ENCODE data around the gene ACSM6.
"Not testable (repeated sequence)": the region's sequence is repeated elsewhere in the genome, so short reads cannot be mapped to it uniquely, and the experiment has no call there.

DNA sequence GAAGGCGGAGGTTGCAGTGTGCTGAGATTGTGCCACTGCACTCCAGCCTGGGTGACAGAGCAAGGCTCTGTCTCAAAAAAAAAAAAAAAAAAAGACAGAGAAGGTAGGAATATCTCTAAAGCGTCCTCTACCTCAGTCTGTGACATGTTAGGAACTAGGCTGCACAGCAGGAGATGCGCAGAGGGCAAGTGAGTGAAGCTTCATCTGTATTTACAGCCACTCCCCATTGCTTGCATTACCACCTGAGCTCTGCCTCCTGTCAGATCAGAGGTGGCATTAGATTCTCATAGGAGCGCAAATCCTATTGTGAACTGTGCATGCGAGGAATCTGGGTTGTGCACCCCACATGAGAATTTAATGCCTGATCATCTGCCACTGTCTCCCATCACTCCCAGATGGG, 8.8 kb downstream of the ACSM6 start:
- TF ChIP-seq, protein P1, sequence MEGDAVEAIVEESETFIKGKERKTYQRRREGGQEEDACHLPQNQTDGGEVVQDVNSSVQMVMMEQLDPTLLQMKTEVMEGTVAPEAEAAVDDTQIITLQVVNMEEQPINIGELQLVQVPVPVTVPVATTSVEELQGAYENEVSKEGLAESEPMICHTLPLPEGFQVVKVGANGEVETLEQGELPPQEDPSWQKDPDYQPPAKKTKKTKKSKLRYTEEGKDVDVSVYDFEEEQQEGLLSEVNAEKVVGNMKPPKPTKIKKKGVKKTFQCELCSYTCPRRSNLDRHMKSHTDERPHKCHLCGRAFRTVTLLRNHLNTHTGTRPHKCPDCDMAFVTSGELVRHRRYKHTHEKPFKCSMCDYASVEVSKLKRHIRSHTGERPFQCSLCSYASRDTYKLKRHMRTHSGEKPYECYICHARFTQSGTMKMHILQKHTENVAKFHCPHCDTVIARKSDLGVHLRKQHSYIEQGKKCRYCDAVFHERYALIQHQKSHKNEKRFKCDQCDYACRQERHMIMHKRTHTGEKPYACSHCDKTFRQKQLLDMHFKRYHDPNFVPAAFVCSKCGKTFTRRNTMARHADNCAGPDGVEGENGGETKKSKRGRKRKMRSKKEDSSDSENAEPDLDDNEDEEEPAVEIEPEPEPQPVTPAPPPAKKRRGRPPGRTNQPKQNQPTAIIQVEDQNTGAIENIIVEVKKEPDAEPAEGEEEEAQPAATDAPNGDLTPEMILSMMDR (IDR thresholded peaks at IDR 0.05; ENCODE audit: insufficient read depth, low read length): not testable (repeated sequence)
- TF ChIP-seq, protein P2, sequence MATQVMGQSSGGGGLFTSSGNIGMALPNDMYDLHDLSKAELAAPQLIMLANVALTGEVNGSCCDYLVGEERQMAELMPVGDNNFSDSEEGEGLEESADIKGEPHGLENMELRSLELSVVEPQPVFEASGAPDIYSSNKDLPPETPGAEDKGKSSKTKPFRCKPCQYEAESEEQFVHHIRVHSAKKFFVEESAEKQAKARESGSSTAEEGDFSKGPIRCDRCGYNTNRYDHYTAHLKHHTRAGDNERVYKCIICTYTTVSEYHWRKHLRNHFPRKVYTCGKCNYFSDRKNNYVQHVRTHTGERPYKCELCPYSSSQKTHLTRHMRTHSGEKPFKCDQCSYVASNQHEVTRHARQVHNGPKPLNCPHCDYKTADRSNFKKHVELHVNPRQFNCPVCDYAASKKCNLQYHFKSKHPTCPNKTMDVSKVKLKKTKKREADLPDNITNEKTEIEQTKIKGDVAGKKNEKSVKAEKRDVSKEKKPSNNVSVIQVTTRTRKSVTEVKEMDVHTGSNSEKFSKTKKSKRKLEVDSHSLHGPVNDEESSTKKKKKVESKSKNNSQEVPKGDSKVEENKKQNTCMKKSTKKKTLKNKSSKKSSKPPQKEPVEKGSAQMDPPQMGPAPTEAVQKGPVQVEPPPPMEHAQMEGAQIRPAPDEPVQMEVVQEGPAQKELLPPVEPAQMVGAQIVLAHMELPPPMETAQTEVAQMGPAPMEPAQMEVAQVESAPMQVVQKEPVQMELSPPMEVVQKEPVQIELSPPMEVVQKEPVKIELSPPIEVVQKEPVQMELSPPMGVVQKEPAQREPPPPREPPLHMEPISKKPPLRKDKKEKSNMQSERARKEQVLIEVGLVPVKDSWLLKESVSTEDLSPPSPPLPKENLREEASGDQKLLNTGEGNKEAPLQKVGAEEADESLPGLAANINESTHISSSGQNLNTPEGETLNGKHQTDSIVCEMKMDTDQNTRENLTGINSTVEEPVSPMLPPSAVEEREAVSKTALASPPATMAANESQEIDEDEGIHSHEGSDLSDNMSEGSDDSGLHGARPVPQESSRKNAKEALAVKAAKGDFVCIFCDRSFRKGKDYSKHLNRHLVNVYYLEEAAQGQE (IDR thresholded peaks at IDR 0.05; ENCODE audit: insufficient replicate concordance, low read depth): not testable (repeated sequence)
- not testable (repeated sequence) for TF ChIP-seq POLR2AphosphoS5 (IDR thresholded peaks at IDR 0.05; ENCODE audit: low read depth); SPI1 (IDR thresholded peaks at IDR 0.05; ENCODE audit: borderline replicate concordance, low read depth)

All from HL-60 (cell line).